ENCODE results near the gene DPP9.

DNA sequence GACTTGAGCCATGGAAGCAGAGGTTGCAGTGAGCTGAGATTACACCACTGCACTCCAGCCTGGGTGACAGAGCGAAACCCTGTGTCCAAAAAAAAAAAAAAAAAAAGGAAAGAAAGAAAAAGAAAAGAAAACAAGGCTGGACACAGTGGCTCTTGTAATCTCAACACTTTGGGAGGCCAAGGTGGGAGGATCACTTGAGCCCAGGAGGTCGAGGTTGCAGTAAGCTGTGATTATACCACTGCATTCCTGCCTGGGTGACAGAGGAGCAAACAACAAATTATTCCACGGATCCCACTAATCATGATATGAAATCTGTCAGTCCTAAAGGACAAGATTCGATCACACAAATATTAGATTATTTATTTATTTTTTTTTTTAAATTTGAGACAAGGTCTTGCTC is 50.4 kb downstream of the DPP9 start:
- TF ChIP-seq CTCF (IDR thresholded peaks at IDR 0.05; ENCODE audit: control extremely low read depth in 1 of 3, insufficient read depth in 1 of 3, low read depth in 1 of 3, low read length in 3 of 3) = no peak
- TF ChIP-seq TEAD4 (IDR thresholded peaks at IDR 0.05; ENCODE audit: low read depth, low read length) = no peak
- TF ChIP-seq POLR2A (IDR thresholded peaks at IDR 0.05; ENCODE audit: control extremely low read depth in 1 of 2, low read depth in 2 of 2, low read length in 2 of 2) = no peak
- no peak for TF ChIP-seq TAF1 (IDR thresholded peaks at IDR 0.05; ENCODE audit: low read depth, low read length)
- TF ChIP-seq POLR2AphosphoS5 (IDR thresholded peaks at IDR 0.05; ENCODE audit: low read depth, low read length) = no peak
- no peak for TF ChIP-seq BACH1 (IDR thresholded peaks at IDR 0.05; ENCODE audit: low read length)
- no peak for TF ChIP-seq RBBP5 (IDR thresholded peaks at IDR 0.05; ENCODE audit: borderline replicate concordance, low read depth, low read length)
- TF ChIP-seq JUN (IDR thresholded peaks at IDR 0.05; ENCODE audit: low read depth, low read length) = no peak
- TF ChIP-seq, protein P1, sequence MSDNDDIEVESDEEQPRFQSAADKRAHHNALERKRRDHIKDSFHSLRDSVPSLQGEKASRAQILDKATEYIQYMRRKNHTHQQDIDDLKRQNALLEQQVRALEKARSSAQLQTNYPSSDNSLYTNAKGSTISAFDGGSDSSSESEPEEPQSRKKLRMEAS (IDR thresholded peaks at IDR 0.05) = no peak
- TF ChIP-seq BCL11A (IDR thresholded peaks at IDR 0.05; ENCODE audit: low read depth in 2 of 2, low read length in 2 of 2) = no peak
